ENCODE results near the gene MAPK13.

- TF ChIP-seq CTCF (conservative IDR thresholded peaks at IDR 0.05; ENCODE audit: low read depth, low read length): no peak
- TF ChIP-seq EZH2 (IDR thresholded peaks at IDR 0.05; ENCODE audit: borderline replicate concordance, low read depth, low read length, poor library complexity, severe bottlenecking): no peak
These were observed 57.1 kb downstream of the MAPK13 start for GRCh38 chr6:36187446-36187845.
